Lower leg skin (tissue), 3 donors: ENCODE measurements around the gene YPEL4.

Experiments
- CTCF ChIP-seq, 3 donors: fragments of 450-650 bp; IDR thresholded peaks; one replicate each; pipeline ENCODE4 v1.5.1; 2016; ENCODE audit warnings: antibody characterized with exemption in 3 of 3, mild to moderate bottlenecking in 3 of 3, moderate library complexity in 2 of 3
- POLR2A ChIP-seq, 2 donors: fragments of 450-650 bp; IDR thresholded peaks; one replicate each; pipeline ENCODE4 v1.6.1; 2016 to 2017; ENCODE audit warnings: antibody characterized with exemption in 2 of 2, mild to moderate bottlenecking in 1 of 2, moderate library complexity in 1 of 2

- TF ChIP-seq CTCF (IDR thresholded peaks at IDR 0.05): no peak
- TF ChIP-seq POLR2A (IDR thresholded peaks at IDR 0.05): no peak
Observed at GRCh38 chr11:57619331-57619730, 30.4 kb downstream of the YPEL4 start.
